Esophagus (tissue), 2 donors: ENCODE data around the gene MUC15. TPM values are rescaled to one million over a fixed set of nuclear protein-coding genes. Genes with fewer than 3 reads are reported as not detected.

Source experiments
- H3K27ac ChIP-seq, 2 donors: one replicate each; pipeline ENCODE4 v1.5.1; 2013; ENCODE audit warnings: low read depth in 2 of 2, mild to moderate bottlenecking in 2 of 2, inconsistent platforms in 1 of 2, low read length in 1 of 2, moderate library complexity in 1 of 2
- H3K27me3 ChIP-seq, 2 donors: one replicate each; pipeline ENCODE4 v1.6.1; 2013; ENCODE audit warnings: low read length in 2 of 2, control low read depth in 1 of 2, mild to moderate bottlenecking in 1 of 2; ENCODE audit not compliant: insufficient read depth in 2 of 2, control insufficient read depth in 1 of 2
- H3K36me3 ChIP-seq, 2 donors: one replicate each; pipeline ENCODE4 v1.6.1; 2013; ENCODE audit warnings: low read length in 1 of 2; ENCODE audit not compliant: control insufficient read depth in 2 of 2, insufficient read depth in 2 of 2
- H3K4me1 ChIP-seq, 2 donors: one replicate each; pipeline ENCODE4 v1.6.1; 2013; ENCODE audit warnings: low read length in 1 of 2; ENCODE audit not compliant: control insufficient read depth in 2 of 2, insufficient read depth in 2 of 2
- H3K4me3 ChIP-seq, 2 donors: one replicate each; pipeline ENCODE4 v1.5.1; 2013; ENCODE audit warnings: low read length in 2 of 2, mild to moderate bottlenecking in 2 of 2, low read depth in 1 of 2, moderate library complexity in 1 of 2
- H3K9me3 ChIP-seq, 2 donors: one replicate each; pipeline ENCODE4 v1.6.1; 2013; ENCODE audit warnings: mild to moderate bottlenecking in 2 of 2, low read depth in 1 of 2, low read length in 1 of 2, moderate library complexity in 1 of 2; ENCODE audit not compliant: control insufficient read depth in 2 of 2, insufficient read depth in 1 of 2
- WGBS, 2 donors: extraction: QIAGEN DNeasy Blood & Tissue Kit; methylation state at CpG; one replicate each; pipeline ENCODE4 v1.1.7; 2013; 5-methylcytosine and 5-hydroxymethylcytosine counted together
- polyA plus RNA-seq, 2 donors: library from polyadenylated mRNA; stranded (reverse); fragments of 200-250 nt; gene quantifications; one replicate each; pipeline ENCODE4 v1.2.3, GENCODE V29; 2013
- donor health status: healthy with polysubstance abuse.
- donor health status: Bipolar disorder and iron deficiency.

The MUC15 gene
- polyA plus RNA-seq, 2 donors: 15.0 to 19.1 TPM

GRCh38 chr11:26551186-26551801 is 20.8 kb downstream of the MUC15 start:
- no peak overlapping the region for H3K27ac ChIP-seq
- no peaks in the 10 kb centered on the region for H3K36me3 ChIP-seq
- no peaks in the 10 kb centered on the region for H3K4me1 ChIP-seq
- no peaks in the 10 kb centered on the region for H3K27me3 ChIP-seq
- no peaks in the 10 kb centered on the region for H3K9me3 ChIP-seq
- 47 to 50% methylated on average over 1 of the region's 1 CpG for WGBS, 2 donors
- H3K4me3 ChIP-seq: no peak overlapping the region

- WGBS, 2 donors: 79 to 85% methylated on average over 1 of the region's 1 CpG
- Histone ChIP-seq H3K27ac (no peak overlapping the region), H3K4me3 (no peak overlapping the region), H3K9me3 (no peaks in the 10 kb centered on the region), H3K4me1 (no peaks in the 10 kb centered on the region), H3K27me3 (no peaks in the 10 kb centered on the region), H3K36me3 (no peaks in the 10 kb centered on the region)
Measured at GRCh38 chr11:26550022-26550421, 22.0 kb downstream of the MUC15 start.

GRCh38 chr11:26549176-26549575 is 22.9 kb downstream of the MUC15 start:
- Histone ChIP-seq H3K4me1 (no peaks in the 10 kb centered on the region), H3K9me3 (no peaks in the 10 kb centered on the region), H3K4me3 (no peak overlapping the region), H3K27me3 (no peaks in the 10 kb centered on the region), H3K36me3 (no peaks in the 10 kb centered on the region), H3K27ac (no peak overlapping the region)
- 43 to 65% methylated on average over 2 of the region's 2 CpGs for WGBS, 2 donors

- no peak overlapping the region for H3K27ac ChIP-seq
- H3K4me1 ChIP-seq: no peaks in the 10 kb centered on the region
- no peaks in the 10 kb centered on the region for H3K27me3 ChIP-seq
- no peaks in the 10 kb centered on the region for H3K36me3 ChIP-seq
- no peaks in the 10 kb centered on the region for H3K9me3 ChIP-seq
- WGBS, 2 donors: 89% methylated on average over 2 of the region's 2 CpGs
- H3K4me3 ChIP-seq: no peak overlapping the region
Measured at GRCh38 chr11:26541870-26542269, 30.2 kb downstream of the MUC15 start.

GRCh38 chr11:26539517-26539916 is 32.5 kb downstream of the MUC15 start:
- Histone ChIP-seq H3K9me3 (no peaks in the 10 kb centered on the region), H3K36me3 (no peaks in the 10 kb centered on the region), H3K4me1 (no peaks in the 10 kb centered on the region), H3K27ac (no peak overlapping the region), H3K4me3 (no peak overlapping the region), H3K27me3 (no peaks in the 10 kb centered on the region)
- 88 to 92% methylated on average over 3 of the region's 3 CpGs for WGBS, 2 donors

GRCh38 chr11:26537341-26537740 is 34.7 kb downstream of the MUC15 start:
- no peak overlapping the region for H3K4me3 ChIP-seq
- no peaks in the 10 kb centered on the region for H3K9me3 ChIP-seq
- no peaks in the 10 kb centered on the region for H3K36me3 ChIP-seq
- no peaks in the 10 kb centered on the region for H3K27me3 ChIP-seq
- H3K4me1 ChIP-seq: no peaks in the 10 kb centered on the region
- H3K27ac ChIP-seq: no peak overlapping the region
- 92% methylated on average over 4 of the region's 4 CpGs for WGBS, 2 donors

- no peaks in the 10 kb centered on the region for H3K27me3 ChIP-seq
- no peak overlapping the region for H3K27ac ChIP-seq
- H3K4me1 ChIP-seq: no peaks in the 10 kb centered on the region
- no peak overlapping the region for H3K4me3 ChIP-seq
- no peaks in the 10 kb centered on the region for H3K9me3 ChIP-seq
- H3K36me3 ChIP-seq: no peaks in the 10 kb centered on the region
- WGBS, 2 donors: 41 to 57% methylated on average over 1 of the region's 1 CpG
Measured at GRCh38 chr11:26527685-26528084, 44.4 kb downstream of the MUC15 start.

- Histone ChIP-seq H3K36me3 (no peaks in the 10 kb centered on the region), H3K4me1 (no peaks in the 10 kb centered on the region), H3K4me3 (no peak overlapping the region), H3K27me3 (no peaks in the 10 kb centered on the region), H3K27ac (no peak overlapping the region), H3K9me3 (no peaks in the 10 kb centered on the region)
- 69 to 76% methylated on average over 12 of the region's 12 CpGs for WGBS, 2 donors
Measured at GRCh38 chr11:26522912-26523610, 49.0 kb downstream of the MUC15 start.

- Histone ChIP-seq H3K4me3 (no peak overlapping the region), H3K27ac (no peak overlapping the region), H3K9me3 (no peaks in the 10 kb centered on the region), H3K4me1 (no peaks in the 10 kb centered on the region), H3K27me3 (no peaks in the 10 kb centered on the region), H3K36me3 (no peaks in the 10 kb centered on the region)
- 79 to 83% methylated on average over 2 of the region's 2 CpGs for whole genome bisulfite sequencing, 2 donors
Measured at GRCh38 chr11:26519469-26519868, 52.6 kb downstream of the MUC15 start.

- Histone ChIP-seq H3K36me3 (no peaks in the 10 kb centered on the region), H3K4me3 (no peak overlapping the region), H3K27ac (no peak overlapping the region), H3K4me1 (no peaks in the 10 kb centered on the region), H3K27me3 (peaks cover 0 to 3% of the 10 kb centered on the region in 2 donors), H3K9me3 (no peaks in the 10 kb centered on the region)
- 62 to 71% methylated on average over 2 of the region's 2 CpGs for WGBS, 2 donors
Measured at GRCh38 chr11:26512196-26512595, 59.9 kb downstream of the MUC15 start.
